K562 treated with DMSO at 1 percent for 24 hours (cell line): ENCODE data around the gene LAMA2. TPM values are rescaled to one million over a fixed set of nuclear protein-coding genes. Genes with fewer than 3 reads are reported as not detected.

ENCODE experiments used
- total RNA-seq: library from RNA; unstranded; fragments of 300-600 nt; gene quantifications from 2 replicates; pipeline ENCODE4 v1.2.3, GENCODE V29; 2022; ENCODE audit warnings: low read depth; ENCODE audit not compliant: insufficient read depth

LAMA2 gene, protein sequence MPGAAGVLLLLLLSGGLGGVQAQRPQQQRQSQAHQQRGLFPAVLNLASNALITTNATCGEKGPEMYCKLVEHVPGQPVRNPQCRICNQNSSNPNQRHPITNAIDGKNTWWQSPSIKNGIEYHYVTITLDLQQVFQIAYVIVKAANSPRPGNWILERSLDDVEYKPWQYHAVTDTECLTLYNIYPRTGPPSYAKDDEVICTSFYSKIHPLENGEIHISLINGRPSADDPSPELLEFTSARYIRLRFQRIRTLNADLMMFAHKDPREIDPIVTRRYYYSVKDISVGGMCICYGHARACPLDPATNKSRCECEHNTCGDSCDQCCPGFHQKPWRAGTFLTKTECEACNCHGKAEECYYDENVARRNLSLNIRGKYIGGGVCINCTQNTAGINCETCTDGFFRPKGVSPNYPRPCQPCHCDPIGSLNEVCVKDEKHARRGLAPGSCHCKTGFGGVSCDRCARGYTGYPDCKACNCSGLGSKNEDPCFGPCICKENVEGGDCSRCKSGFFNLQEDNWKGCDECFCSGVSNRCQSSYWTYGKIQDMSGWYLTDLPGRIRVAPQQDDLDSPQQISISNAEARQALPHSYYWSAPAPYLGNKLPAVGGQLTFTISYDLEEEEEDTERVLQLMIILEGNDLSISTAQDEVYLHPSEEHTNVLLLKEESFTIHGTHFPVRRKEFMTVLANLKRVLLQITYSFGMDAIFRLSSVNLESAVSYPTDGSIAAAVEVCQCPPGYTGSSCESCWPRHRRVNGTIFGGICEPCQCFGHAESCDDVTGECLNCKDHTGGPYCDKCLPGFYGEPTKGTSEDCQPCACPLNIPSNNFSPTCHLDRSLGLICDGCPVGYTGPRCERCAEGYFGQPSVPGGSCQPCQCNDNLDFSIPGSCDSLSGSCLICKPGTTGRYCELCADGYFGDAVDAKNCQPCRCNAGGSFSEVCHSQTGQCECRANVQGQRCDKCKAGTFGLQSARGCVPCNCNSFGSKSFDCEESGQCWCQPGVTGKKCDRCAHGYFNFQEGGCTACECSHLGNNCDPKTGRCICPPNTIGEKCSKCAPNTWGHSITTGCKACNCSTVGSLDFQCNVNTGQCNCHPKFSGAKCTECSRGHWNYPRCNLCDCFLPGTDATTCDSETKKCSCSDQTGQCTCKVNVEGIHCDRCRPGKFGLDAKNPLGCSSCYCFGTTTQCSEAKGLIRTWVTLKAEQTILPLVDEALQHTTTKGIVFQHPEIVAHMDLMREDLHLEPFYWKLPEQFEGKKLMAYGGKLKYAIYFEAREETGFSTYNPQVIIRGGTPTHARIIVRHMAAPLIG (N-terminal part only)
- 0.09 and 0.12 TPM in 2 replicates for total RNA-seq

DNA sequence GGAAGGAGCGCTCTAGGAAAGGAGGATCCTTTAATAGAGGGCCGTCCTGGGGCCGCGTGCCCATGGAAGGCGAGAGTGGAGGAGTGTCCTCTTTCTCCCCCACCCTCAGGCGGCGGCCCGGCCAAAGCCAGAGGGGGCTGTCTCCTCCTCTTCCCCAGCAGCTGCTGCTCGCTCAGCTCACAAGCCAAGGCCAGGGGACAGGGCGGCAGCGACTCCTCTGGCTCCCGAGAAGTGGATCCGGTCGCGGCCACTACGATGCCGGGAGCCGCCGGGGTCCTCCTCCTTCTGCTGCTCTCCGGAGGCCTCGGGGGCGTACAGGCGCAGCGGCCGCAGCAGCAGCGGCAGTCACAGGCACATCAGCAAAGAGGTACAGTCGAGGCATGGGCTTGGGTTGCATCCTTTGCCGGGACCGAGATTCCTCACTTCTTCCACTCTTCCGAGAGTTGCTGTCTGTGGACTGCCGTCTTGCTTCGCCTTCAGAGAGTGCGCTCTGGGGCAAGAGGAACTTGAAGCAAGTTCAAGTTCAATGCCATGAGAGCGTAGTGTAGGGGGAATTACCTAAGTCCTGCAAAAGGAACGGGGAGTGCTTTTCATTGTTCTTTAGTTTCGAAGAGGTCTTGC lies at the start of gene LAMA2:
Gene LAMA2 (plus strand): TSS at position 148 of the 621 bp plus-strand sequence. CDS start 108 bp downstream, at position 256.

